Peyer's patch (tissue), 4 donors: ENCODE data around the gene OAF. TPM values are rescaled to one million over a fixed set of nuclear protein-coding genes. Genes with fewer than 3 reads are reported as not detected.

Experiments
- DNase-seq, 3 donors: peaks; one replicate each; pipeline ENCODE4 v3.0.0-alpha.2; 2017 to 2019
- H3K27ac ChIP-seq, 4 donors: fragments of 200-600 bp; sonication (generic); one replicate each; pipeline ENCODE4 v1.5.1; 2016 to 2019
- H3K27me3 ChIP-seq, 2 donors: fragments of 200-600 bp; sonication (generic); one replicate each; pipeline ENCODE4 v1.5.1; 2019
- H3K36me3 ChIP-seq, 3 donors: fragments of 200-600 bp; sonication (generic); one replicate each; pipeline ENCODE4 v1.5.1; 2016 to 2019
- H3K4me1 ChIP-seq, 4 donors: fragments of 200-600 bp; sonication (generic); one replicate each; pipeline ENCODE4 v1.5.1; 2016 to 2019
- H3K4me3 ChIP-seq, 4 donors: fragments of 200-600 bp; sonication (generic); 1 replicate in 3 of 4; 2 replicates in 1 of 4; pipeline ENCODE4 v1.5.1; 2016 to 2019; ENCODE audit warnings: mild to moderate bottlenecking in 1 of 4
- H3K9me3 ChIP-seq, 4 donors: fragments of 200-600 bp; sonication (generic); one replicate each; pipeline ENCODE4 v1.5.1; 2016 to 2019; ENCODE audit warnings: mild to moderate bottlenecking in 1 of 4
- POLR2A ChIP-seq, 2 donors: fragments of 450-650 bp; IDR thresholded peaks; one replicate each; pipeline ENCODE4 v1.5.1; 2017; ENCODE audit warnings: antibody characterized with exemption in 2 of 2, mild to moderate bottlenecking in 2 of 2, moderate library complexity in 2 of 2
- total RNA-seq, 4 donors: library from RNA; depleted of rRNA; stranded (reverse); fragments of >200 nt; gene quantifications; one replicate each; pipeline ENCODE4 v1.1.0, GENCODE V29; 2016
- TF ChIP-seq, protein P1 (sequence below), 6 experiments: fragments of 450-650 bp in 4 of 6; fragments of 200-600 bp in 2 of 6; sonication (generic) in 1 of 6; IDR thresholded peaks; one replicate each; pipeline ENCODE4 v1.5.1; 2017 to 2019; ENCODE audit warnings: antibody characterized with exemption in 6 of 6, mild to moderate bottlenecking in 3 of 6, moderate library complexity in 1 of 6

Gene OAF
- total RNA-seq, 4 donors from 2014 or later: 66.0 to 344 (median 228) TPM

DNA sequence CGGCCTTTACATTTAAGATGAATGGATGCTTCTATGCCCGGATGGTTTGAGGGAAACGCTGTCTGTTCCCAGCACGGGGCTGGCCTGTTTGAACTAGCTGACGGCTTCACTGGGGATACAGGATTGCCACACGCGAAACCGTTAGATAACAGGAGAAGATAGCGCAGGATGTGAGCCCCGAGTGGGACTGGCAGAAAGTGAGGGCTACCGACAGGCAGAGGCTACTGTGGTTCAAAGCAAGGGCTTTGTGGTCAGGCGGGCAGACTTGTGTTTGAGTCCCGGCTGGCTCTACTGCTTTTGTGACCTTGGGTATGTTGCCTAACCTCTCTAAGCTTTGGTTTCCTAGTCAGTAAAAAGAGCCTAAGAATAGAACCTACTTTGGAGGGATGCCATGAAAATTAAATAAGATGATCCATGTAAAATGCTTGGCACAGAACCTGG lies 2.8 kb upstream of the OAF start:
- Histone ChIP-seq H3K4me3 (no peak overlapping the region), H3K9me3 (no peaks in the 10 kb centered on the region), H3K36me3 (no peaks in the 10 kb centered on the region), H3K4me1 (peaks cover 0 to 28% (median 8%) of the 10 kb centered on the region in 4 donors), H3K27ac (peak overlapping the region in 3 of 4 donors; percentile 17 to 96 (median 81)), H3K27me3 (no peaks in the 10 kb centered on the region)
- DNase-seq: no peak
- TF ChIP-seq, protein P1, sequence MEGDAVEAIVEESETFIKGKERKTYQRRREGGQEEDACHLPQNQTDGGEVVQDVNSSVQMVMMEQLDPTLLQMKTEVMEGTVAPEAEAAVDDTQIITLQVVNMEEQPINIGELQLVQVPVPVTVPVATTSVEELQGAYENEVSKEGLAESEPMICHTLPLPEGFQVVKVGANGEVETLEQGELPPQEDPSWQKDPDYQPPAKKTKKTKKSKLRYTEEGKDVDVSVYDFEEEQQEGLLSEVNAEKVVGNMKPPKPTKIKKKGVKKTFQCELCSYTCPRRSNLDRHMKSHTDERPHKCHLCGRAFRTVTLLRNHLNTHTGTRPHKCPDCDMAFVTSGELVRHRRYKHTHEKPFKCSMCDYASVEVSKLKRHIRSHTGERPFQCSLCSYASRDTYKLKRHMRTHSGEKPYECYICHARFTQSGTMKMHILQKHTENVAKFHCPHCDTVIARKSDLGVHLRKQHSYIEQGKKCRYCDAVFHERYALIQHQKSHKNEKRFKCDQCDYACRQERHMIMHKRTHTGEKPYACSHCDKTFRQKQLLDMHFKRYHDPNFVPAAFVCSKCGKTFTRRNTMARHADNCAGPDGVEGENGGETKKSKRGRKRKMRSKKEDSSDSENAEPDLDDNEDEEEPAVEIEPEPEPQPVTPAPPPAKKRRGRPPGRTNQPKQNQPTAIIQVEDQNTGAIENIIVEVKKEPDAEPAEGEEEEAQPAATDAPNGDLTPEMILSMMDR (IDR thresholded peaks at IDR 0.05): no peak
- TF ChIP-seq POLR2A (IDR thresholded peaks at IDR 0.05): no peak

DNA sequence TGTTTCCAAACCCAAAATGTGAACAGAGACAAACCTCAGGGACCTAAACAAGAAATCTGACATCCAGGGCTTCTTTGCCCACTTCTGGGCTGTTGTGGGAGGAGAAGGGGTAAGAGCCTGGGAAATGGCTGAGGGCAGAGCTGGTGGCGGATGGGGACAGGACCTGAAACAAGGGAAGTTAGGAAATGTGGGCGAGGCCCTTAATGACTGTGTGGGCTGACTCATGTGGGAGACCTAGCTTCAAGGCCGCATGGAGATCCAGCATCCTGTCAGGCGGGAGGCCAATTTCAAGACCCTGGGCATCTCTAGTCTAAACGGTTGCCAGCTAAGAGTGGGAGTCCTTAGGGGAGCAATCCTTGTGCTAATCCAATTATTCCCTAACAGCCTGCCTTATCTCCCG lies 2.1 kb upstream of the OAF start:
- TF ChIP-seq, protein P1 (IDR thresholded peaks at IDR 0.05): no peak
- peak in 1 of 2 donors; percentile 31 for TF ChIP-seq POLR2A (IDR thresholded peaks at IDR 0.05)
- Histone ChIP-seq H3K36me3 (no peaks in the 10 kb centered on the region), H3K27ac (peak overlapping the region in 3 of 4 donors; percentile 17 to 96 (median 81)), H3K4me3 (no peak overlapping the region), H3K9me3 (no peaks in the 10 kb centered on the region), H3K4me1 (peaks cover 3 to 36% (median 8%) of the 10 kb centered on the region in 4 donors), H3K27me3 (no peaks in the 10 kb centered on the region)
- peak in 1 of 3 donors; percentile 79 for DNase-seq

DNA sequence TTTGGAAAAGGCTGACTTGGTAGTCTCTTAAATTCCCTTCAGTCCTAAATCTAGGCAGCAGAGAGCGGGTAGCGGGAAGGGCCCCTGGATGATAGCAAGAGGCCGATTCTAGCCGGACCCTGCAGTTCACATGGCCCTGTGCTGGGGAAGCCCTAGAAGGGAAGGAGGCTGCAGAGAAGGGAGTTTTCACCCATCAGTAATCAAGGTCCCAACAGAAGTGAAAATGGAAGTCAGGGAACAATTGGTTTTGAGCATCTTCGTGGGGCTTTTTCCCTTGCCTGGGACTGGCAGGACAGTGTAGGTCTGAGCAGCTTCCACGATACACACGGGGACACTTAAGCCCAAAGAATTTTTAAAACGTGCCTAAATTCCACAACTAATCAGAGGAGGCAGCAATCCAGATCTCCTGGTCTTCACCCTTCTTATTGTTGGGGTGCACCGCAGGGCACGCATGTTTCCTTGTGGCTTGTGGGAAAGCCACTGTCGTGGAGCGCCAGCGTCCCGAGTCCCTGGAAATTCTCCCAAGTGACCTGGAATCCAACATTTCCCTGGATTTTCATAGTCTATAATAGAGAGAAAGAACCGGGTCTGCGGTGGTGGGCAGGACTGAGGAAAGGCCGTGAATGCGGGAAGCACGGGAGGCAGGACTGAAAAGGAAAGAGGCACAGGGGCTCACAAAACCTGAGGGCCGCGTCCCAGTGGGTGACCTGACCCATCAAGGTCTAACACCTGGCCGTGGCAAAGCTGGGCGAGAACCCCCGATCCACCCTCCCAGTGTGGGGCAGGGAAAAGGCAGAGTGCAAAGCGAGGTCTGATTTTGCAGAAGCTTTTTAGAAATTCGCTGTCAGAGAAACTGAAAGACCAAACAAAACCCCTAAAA lies 846 bp upstream of the OAF start:
- H3K27ac ChIP-seq: peak overlapping the region; percentile 69 to 96 (median 84)
- H3K27me3 ChIP-seq: no peaks in the 10 kb centered on the region
- H3K36me3 ChIP-seq: peaks cover 0 to 3% (median 0%) of the 10 kb centered on the region in 3 donors
- peak overlapping the region; percentile 61 to 95 (median 76) for H3K4me3 ChIP-seq
- H3K4me1 ChIP-seq: peaks cover 4 to 47% (median 8%) of the 10 kb centered on the region in 4 donors
- no peak for DNase-seq
- TF ChIP-seq, protein P1 (IDR thresholded peaks at IDR 0.05): no peak
- no peak for TF ChIP-seq POLR2A (IDR thresholded peaks at IDR 0.05)
- H3K9me3 ChIP-seq: no peaks in the 10 kb centered on the region

DNA sequence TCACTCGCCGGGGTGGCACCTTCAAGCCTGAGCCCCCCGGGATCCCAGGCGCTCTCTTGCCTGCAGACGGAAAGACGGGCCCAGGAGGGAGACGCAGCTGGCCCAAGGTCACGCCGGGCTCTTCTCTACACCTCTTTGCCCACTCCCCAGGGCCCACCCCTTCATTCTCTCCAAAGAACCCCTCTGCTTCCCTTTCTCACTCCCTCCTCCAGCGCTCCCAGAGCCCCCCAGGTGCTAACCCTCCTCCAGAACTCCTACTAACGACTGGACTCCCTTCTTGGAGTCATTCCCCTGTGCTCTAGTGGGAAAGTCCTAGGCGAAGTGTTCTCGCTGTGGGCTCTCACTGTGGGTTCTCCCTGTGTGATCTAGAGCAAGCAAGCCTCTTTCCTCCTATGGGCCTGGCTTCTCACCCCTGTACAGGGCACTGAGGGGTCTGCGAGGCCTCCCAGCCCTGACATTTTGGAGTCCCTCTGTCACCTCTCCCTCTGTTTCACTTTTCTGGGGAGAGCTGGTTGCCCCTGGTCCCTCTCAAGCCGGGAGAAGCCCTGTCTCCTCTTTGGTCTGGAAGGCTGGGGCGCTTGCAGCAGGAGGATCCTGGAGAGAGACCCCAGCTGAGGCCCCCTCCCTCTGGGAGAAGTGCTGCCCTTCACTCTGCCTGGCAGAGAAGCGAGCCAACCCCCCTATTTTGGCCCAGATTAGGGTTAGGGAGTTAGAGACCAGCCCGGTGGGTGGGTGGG lies 858 bp downstream of the OAF start:
- H3K27ac ChIP-seq: peak overlapping the region; percentile 69 to 96 (median 84)
- TF ChIP-seq, protein P1 (IDR thresholded peaks at IDR 0.05): no peak
- TF ChIP-seq POLR2A (IDR thresholded peaks at IDR 0.05): peak in 1 of 2 donors; percentile 13
- no peaks in the 10 kb centered on the region for H3K9me3 ChIP-seq
- DNase-seq: peak in 1 of 3 donors; percentile 61
- peaks cover 4 to 64% (median 8%) of the 10 kb centered on the region in 4 donors for H3K4me1 ChIP-seq
- peak overlapping the region; percentile 61 to 95 (median 76) for H3K4me3 ChIP-seq
- H3K36me3 ChIP-seq: peaks cover 0 to 10% (median 0%) of the 10 kb centered on the region in 3 donors
- H3K27me3 ChIP-seq: no peaks in the 10 kb centered on the region

DNA sequence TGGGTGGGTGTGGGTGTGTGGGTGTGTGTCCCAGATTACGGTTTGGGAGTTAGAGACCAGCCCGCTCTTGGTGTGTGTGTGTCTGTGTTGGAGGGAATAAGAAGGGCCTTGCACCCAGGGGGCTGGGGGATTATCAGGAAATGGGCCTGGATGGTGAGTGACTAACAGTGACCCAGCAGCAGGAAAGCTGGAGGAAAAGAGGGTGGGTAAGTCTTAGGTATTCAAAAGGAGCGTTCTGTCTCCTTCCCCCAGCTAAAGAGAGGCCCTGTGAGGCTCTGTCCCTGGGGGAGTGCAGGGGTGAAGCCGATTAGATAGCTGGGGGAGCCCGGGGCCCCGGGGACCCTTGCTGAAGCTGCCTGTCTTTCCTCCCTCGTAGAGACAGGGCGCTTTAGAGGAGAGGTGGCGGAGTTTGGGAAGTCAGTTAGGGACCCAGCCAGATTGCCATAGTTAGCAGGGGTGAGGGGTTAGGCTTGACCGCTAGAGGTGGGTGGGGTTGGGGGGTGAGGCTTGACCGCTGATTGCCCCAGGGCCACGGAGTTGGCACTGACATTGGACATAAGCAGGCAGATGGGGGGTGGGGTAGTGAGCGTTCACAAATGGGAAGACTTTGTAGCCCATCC lies 1.5 kb downstream of the OAF start:
- DNase-seq: no peak
- Histone ChIP-seq H3K27me3 (no peaks in the 10 kb centered on the region), H3K27ac (peak overlapping the region; percentile 69 to 96 (median 84)), H3K4me3 (peak overlapping the region; percentile 3 to 95 (median 70)), H3K36me3 (peaks cover 0 to 10% (median 0%) of the 10 kb centered on the region in 3 donors), H3K4me1 (peaks cover 4 to 70% (median 8%) of the 10 kb centered on the region in 4 donors), H3K9me3 (no peaks in the 10 kb centered on the region)
- TF ChIP-seq POLR2A (IDR thresholded peaks at IDR 0.05): no peak
- TF ChIP-seq, protein P1 (IDR thresholded peaks at IDR 0.05): no peak
